Ovary (tissue), 9 donors: ENCODE measurements around the gene GOLGA6D. TPM values are rescaled to one million over a fixed set of nuclear protein-coding genes. Genes with fewer than 3 reads are reported as not detected.
A peak's percentile ranks its signal among the peaks of the same experiment; 100 is the strongest.
"Not testable (repeated sequence)": the region's sequence is repeated elsewhere in the genome, so short reads cannot be mapped to it uniquely, and the experiment has no call there.

Experiments used
- DNase-seq, 5 donors: peaks; one replicate each; pipeline ENCODE4 v3.0.0-alpha.2; 2019 to 2020
- H3K27ac ChIP-seq, 2 donors: fragments of 200-600 bp; one replicate each; pipeline versions ENCODE4 v1.5.1 to v1.8.0; 2019 to 2022
- H3K27me3 ChIP-seq: fragments of 200-600 bp; one replicate; pipeline ENCODE4 v1.8.0; 2022
- H3K36me3 ChIP-seq: fragments of 200-600 bp; sonication (generic); one replicate; pipeline ENCODE4 v1.5.1; 2019
- H3K4me1 ChIP-seq: one replicate; pipeline ENCODE4 v1.8.1; 2013; ENCODE audit warnings: mild to moderate bottlenecking, moderate library complexity; ENCODE audit not compliant: insufficient read depth
- H3K4me3 ChIP-seq: fragments of 200-600 bp; sonication (generic); one replicate; pipeline ENCODE4 v1.5.1; 2017
- H3K9me3 ChIP-seq, 2 donors: fragments of 200-600 bp in 1 of 2; sonication (generic) in 1 of 2; one replicate each; pipeline versions ENCODE4 v1.5.1 to v1.8.1; 2013 to 2019; ENCODE audit warnings: mild to moderate bottlenecking in 1 of 2, moderate library complexity in 1 of 2
- EP300 ChIP-seq: sonication (generic); formaldehyde crosslinking; IDR thresholded peaks from one replicate; pipeline ENCODE4 v1.6.1; 2017; ENCODE audit warnings: antibody characterized with exemption
- POLR2A ChIP-seq: fragments of 450-650 bp; IDR thresholded peaks from one replicate; pipeline ENCODE4 v1.6.1; 2017; ENCODE audit warnings: antibody characterized with exemption, mild to moderate bottlenecking, moderate library complexity
- WGBS, 3 donors: extraction: QIAGEN DNeasy Blood & Tissue Kit in 1 of 3; methylation state at CpG; one replicate each; pipeline versions ENCODE4 v1.1.5 to v1.1.7; 2013 to 2017; 5-methylcytosine and 5-hydroxymethylcytosine counted together
- intact Hi-C, 4 donors: fragments of 100-400 bp; cut with DNase I; formaldehyde crosslinking; loops; one replicate each; pipeline versions ENCODE4 v1.11.0 to v1.15.1; 2022 to 2023
- polyA plus RNA-seq, 2 donors: library from polyadenylated mRNA; stranded (reverse); fragments of 200-250 nt in 1 of 2; fragments of 350-450 nt in 1 of 2; fragmentation: Illumina TruSeq in 1 of 2; extraction: RNeasy Lipid Tissue Mini Kit (QIAGEN cat#74804) in 1 of 2; gene quantifications; one replicate each; pipeline ENCODE4 v1.2.3, GENCODE V29; 2013 to 2014
- total RNA-seq, 7 donors: library from RNA; depleted of rRNA in 2 of 7; stranded (reverse); fragments of >200 nt in 2 of 7; fragmentation: NEBNext Ultra II Directional in 3 of 7; extraction: Animal tissue kit (Norgen Biotek cat#: 25700) in 3 of 7; gene quantifications; one replicate each; pipeline versions ENCODE4 v1.1.0 to v1.2.4, GENCODE V29; 2016 to 2023
- TF ChIP-seq, protein P1 (sequence below), 3 donors: fragments of 450-650 bp in 2 of 3; fragments of 200-600 bp in 1 of 3; IDR thresholded peaks; one replicate each; pipeline versions ENCODE4 v1.5.1 to v1.8.0; 2016 to 2022; ENCODE audit warnings: antibody characterized with exemption in 3 of 3, mild to moderate bottlenecking in 1 of 3
- donor health status: DM: no; HTN: no; CAD: no; lungs with moderate emphysema.
- donor health status: DM: no; HTN: no; CAD: no.
- donor health status: Bipolar disorder and iron deficiency.
- donor health status: DM: yes; HTN: yes; CAD: no.
- donor health status: DM: no; HTN: no; CAD: no.
- donor health status: DM: yes; HTN: yes; CAD: no.

The GOLGA6D gene
- total and polyA plus RNA-seq, 9 donors = 0.02 to 0.10 (median 0.07) TPM; not detected in 6

DNA sequence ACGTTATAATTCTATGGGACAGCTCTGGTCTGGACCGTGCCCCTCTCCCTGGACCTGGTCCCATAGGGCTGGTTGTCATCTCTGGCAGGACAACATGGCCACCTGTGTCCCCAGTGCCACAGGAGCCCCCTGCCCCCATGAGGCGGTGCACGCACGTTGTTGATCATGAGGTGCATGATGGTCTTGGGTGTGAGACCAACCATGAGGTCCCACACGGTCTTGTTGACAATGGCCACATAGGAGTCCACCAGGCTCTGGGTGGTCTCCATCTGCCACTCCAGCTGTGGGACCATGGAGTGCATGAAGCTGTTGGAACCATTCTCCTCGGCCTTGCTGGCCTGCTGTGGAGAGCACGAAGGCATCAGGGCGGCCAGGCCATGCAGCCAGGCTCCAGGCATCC lies 19.7 kb downstream of the GOLGA6D start:
- TF ChIP-seq EP300 = no peak
- no peak for TF ChIP-seq POLR2A
- TF ChIP-seq, protein P1, sequence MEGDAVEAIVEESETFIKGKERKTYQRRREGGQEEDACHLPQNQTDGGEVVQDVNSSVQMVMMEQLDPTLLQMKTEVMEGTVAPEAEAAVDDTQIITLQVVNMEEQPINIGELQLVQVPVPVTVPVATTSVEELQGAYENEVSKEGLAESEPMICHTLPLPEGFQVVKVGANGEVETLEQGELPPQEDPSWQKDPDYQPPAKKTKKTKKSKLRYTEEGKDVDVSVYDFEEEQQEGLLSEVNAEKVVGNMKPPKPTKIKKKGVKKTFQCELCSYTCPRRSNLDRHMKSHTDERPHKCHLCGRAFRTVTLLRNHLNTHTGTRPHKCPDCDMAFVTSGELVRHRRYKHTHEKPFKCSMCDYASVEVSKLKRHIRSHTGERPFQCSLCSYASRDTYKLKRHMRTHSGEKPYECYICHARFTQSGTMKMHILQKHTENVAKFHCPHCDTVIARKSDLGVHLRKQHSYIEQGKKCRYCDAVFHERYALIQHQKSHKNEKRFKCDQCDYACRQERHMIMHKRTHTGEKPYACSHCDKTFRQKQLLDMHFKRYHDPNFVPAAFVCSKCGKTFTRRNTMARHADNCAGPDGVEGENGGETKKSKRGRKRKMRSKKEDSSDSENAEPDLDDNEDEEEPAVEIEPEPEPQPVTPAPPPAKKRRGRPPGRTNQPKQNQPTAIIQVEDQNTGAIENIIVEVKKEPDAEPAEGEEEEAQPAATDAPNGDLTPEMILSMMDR (IDR thresholded peaks at IDR 0.05) = no peak
- Histone ChIP-seq H3K4me1 (no peaks in the 10 kb centered on the region), H3K27ac (no peak overlapping the region), H3K36me3 (no peaks in the 10 kb centered on the region), H3K27me3 (no peaks in the 10 kb centered on the region), H3K9me3 (no peaks in the 10 kb centered on the region), H3K4me3 (no peak overlapping the region)
- no peak for DNase-seq
- 89% methylated on average over 6 to 9 of the region's 9 CpGs for WGBS, 3 donors
- intact Hi-C loops = loop anchor here in 1 of 4 donors (10.0 kb wide), 1 partner anchor 278 kb away; the partner anchor contains the start of gene PPCDC

- not testable (repeated sequence) for H3K27ac ChIP-seq, H3K27me3 ChIP-seq, H3K36me3 ChIP-seq, H3K4me1 ChIP-seq, H3K9me3 ChIP-seq, H3K4me3 ChIP-seq, DNase-seq
- intact Hi-C loops = loop anchor here in 1 of 4 donors (10.0 kb wide), 1 partner anchor 278 kb away; the partner anchor contains the start of gene PPCDC
- WGBS, 3 donors = 93 to 95% (median 95%) methylated on average over 4 of the region's 4 CpGs
Observed at GRCh38 chr15:75302753-75303152, 20.1 kb downstream of the GOLGA6D start.

- TF ChIP-seq, protein P1 (IDR thresholded peaks at IDR 0.05) = no peak
- TF ChIP-seq POLR2A = no peak
- no peak overlapping the region for H3K4me3 ChIP-seq
- no peaks in the 10 kb centered on the region for H3K27me3 ChIP-seq
- no peak overlapping the region for H3K27ac ChIP-seq
- DNase-seq = no peak
- WGBS, 3 donors = 56 to 72% (median 61%) methylated on average over 3 of the region's 3 CpGs
- no peaks in the 10 kb centered on the region for H3K36me3 ChIP-seq
- no peaks in the 10 kb centered on the region for H3K4me1 ChIP-seq
- H3K9me3 ChIP-seq = no peaks in the 10 kb centered on the region
- intact Hi-C loops = loop anchor here in 1 of 4 donors (10.0 kb wide), 1 partner anchor 281 kb away; the partner anchor contains the start of gene PPCDC
Observed at GRCh38 chr15:75306188-75306587, 23.6 kb downstream of the GOLGA6D start.

DNA sequence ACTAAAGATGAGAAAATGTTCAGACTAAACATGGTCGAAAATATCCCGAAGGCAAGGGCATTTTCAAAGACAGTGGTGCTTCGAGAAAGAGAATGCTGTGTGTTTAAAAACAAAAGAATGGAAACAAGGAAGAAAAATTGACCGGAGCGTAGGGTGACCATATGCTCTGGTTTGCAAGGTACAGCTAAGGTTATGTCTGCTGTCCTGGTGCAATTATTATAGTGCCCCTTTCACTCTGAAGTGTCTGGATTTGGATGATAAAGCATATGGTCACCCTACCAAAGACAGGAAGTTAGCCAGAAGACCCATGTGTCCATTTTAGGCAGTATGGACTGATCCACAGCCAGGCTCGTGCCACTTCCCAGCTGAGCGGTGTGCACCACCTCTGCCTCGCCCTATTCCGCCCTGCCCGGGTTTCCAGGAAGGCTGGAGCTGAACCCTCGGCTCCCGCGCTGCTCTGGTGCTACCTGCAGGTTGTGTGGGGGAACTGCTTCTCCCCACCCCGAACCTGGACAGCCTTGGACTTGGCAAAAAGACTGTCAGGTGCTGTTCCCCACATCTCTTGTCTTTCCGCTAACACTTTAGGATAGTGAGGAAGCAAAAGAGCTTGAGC lies 25.2 kb downstream of the GOLGA6D start:
- intact Hi-C loops = loop anchor here in 1 of 4 donors (10.0 kb wide), 1 partner anchor 283 kb away; the partner anchor contains the start of gene PPCDC
- H3K4me1 ChIP-seq = no peaks in the 10 kb centered on the region
- no peak overlapping the region for H3K4me3 ChIP-seq
- no peaks in the 10 kb centered on the region for H3K9me3 ChIP-seq
- 12 to 20% (median 13%) methylated on average over 15 of the region's 15 CpGs for WGBS, 3 donors
- no peak overlapping the region for H3K27ac ChIP-seq
- TF ChIP-seq EP300 (no peak), POLR2A (no peak)
- TF ChIP-seq, protein P1 (IDR thresholded peaks at IDR 0.05) = no peak
- H3K27me3 ChIP-seq = no peaks in the 10 kb centered on the region
- no peaks in the 10 kb centered on the region for H3K36me3 ChIP-seq
- peak in 3 of 5 donors; percentile 26 to 64 (median 37) for DNase-seq

DNA sequence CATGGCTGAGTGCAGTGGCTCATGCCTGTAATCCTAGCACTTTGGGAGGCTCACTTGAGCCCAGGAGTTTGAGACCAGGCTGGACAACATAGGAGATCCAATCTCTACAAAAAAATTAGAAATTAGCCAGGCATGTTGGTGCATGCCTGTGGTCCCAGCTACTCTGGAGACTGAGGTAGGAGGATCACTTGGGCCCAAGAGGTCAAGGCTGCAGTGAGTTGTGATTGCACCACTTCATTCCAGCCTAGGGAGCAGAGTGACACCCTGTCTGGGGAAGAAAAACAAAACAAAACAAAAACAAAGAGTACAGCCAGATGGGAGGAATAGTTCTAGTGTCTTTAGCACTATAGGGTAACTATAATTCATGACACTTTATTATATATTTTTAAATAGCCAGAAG lies 27.1 kb downstream of the GOLGA6D start:
- Histone ChIP-seq H3K4me1 (no peaks in the 10 kb centered on the region), H3K4me3 (no peak overlapping the region), H3K9me3 (no peaks in the 10 kb centered on the region), H3K27me3 (no peaks in the 10 kb centered on the region), H3K27ac (no peak overlapping the region), H3K36me3 (no peaks in the 10 kb centered on the region)
- DNase-seq = no peak
- TF ChIP-seq, protein P1 (IDR thresholded peaks at IDR 0.05) = no peak
- TF ChIP-seq EP300 (no peak), POLR2A (no peak)
- intact Hi-C loops = loop anchor here in 2 of 4 donors (10.0 kb wide), 2 partner anchors 75 to 285 kb away; partner anchors contain the start of gene PPCDC (in 1 of the 2)

- H3K36me3 ChIP-seq, H3K4me3 ChIP-seq, H3K27ac ChIP-seq, DNase-seq, H3K9me3 ChIP-seq, H3K4me1 ChIP-seq, H3K27me3 ChIP-seq: not testable (repeated sequence)
- WGBS, 3 donors = 93 to 100% (median 100%) methylated on average over 1 of the region's 1 CpG
- intact Hi-C loops = loop anchor here in 1 of 4 donors (10.0 kb wide), 1 partner anchor 78 kb away; no protein-coding TSS in a partner anchor
Observed at GRCh38 chr15:75312548-75312947, 29.9 kb downstream of the GOLGA6D start.
